Transverse colon (tissue), 4 donors: ENCODE results near the gene NEDD4L. TPM values are rescaled to one million over a fixed set of nuclear protein-coding genes. Genes with fewer than 3 reads are reported as not detected.

ENCODE experiments used
- DNase-seq: peaks from one replicate; pipeline ENCODE4 v3.0.0-alpha.2; 2019
- H3K27ac ChIP-seq, 4 donors: fragments of 200-600 bp; sonication (generic); 2 replicates each; pipeline ENCODE4 v1.5.1; 2016 to 2018; ENCODE audit warnings: inconsistent platforms in 4 of 4
- H3K27me3 ChIP-seq: fragments of 200-600 bp; sonication (generic); 2 replicates; pipeline ENCODE4 v1.5.1; 2017; ENCODE audit warnings: inconsistent platforms
- H3K36me3 ChIP-seq, 4 donors: fragments of 200-600 bp; sonication (generic); 2 replicates each; pipeline ENCODE4 v1.5.1; 2017 to 2019; ENCODE audit warnings: inconsistent platforms in 4 of 4
- H3K4me1 ChIP-seq, 4 donors: fragments of 200-600 bp; sonication (generic); 2 replicates each; pipeline ENCODE4 v1.5.1; 2017 to 2020; ENCODE audit warnings: inconsistent platforms in 4 of 4
- H3K4me3 ChIP-seq, 4 donors: fragments of 200-600 bp; sonication (generic); 1 replicate in 1 of 4; 2 replicates in 3 of 4; pipeline versions ENCODE4 v1.5.1 to v1.6.1; 2017 to 2019; ENCODE audit warnings: inconsistent platforms in 4 of 4
- H3K9me3 ChIP-seq, 2 donors: fragments of 200-600 bp; sonication (generic); 2 replicates each; pipeline ENCODE4 v1.5.1; 2017 to 2019; ENCODE audit warnings: inconsistent platforms in 2 of 2
- EP300 ChIP-seq: sonication (generic); formaldehyde crosslinking; IDR thresholded peaks from one replicate; pipeline ENCODE4 v1.6.1; 2017; ENCODE audit warnings: antibody characterized with exemption, low read depth
- POLR2A ChIP-seq: fragments of 450-650 bp; IDR thresholded peaks from one replicate; pipeline ENCODE4 v1.6.1; 2016; ENCODE audit warnings: antibody characterized with exemption, mild to moderate bottlenecking, moderate library complexity
- POLR2AphosphoS5 ChIP-seq, 3 donors: sonication (generic); formaldehyde crosslinking; IDR thresholded peaks; one replicate each; pipeline ENCODE4 v1.6.1; 2016; ENCODE audit warnings: antibody characterized with exemption in 3 of 3
- WGBS, 2 donors: methylation state at CpG; one replicate each; pipeline ENCODE4 v1.1.5; 2018; ENCODE audit warnings: low coverage in 1 of 2; 5-methylcytosine and 5-hydroxymethylcytosine counted together
- in situ Hi-C, 4 donors: fragments of 200-750 bp; cut with MboI; loops; one replicate each; pipeline versions ENCODE4 v1.15.0 to v1.15.1; 2017; ENCODE audit warnings: low sequenced_read_pairs in 3 of 4, low pct_ligation_motif_present in 1 of 4, low pct_unique_long_range_greater_than_20kb in 1 of 4
- intact Hi-C: fragments of 100-400 bp; cut with DNase I; formaldehyde crosslinking; loops from one replicate; pipeline ENCODE4 v1.15.1; 2023; ENCODE audit warnings: low total_unique reads
- total RNA-seq, 4 donors: library from RNA; depleted of rRNA; stranded (reverse); fragments of >200 nt; gene quantifications; one replicate each; pipeline ENCODE4 v1.1.0, GENCODE V29; 2016
- TF ChIP-seq, protein P1 (sequence below), 5 experiments: fragments of 200-600 bp in 3 of 5; fragments of 450-650 bp in 2 of 5; sonication (generic) in 3 of 5; IDR thresholded peaks; 1 replicate in 2 of 5; 2 replicates in 3 of 5; pipeline ENCODE4 v1.5.1; 2016 to 2017; ENCODE audit warnings: antibody characterized with exemption in 5 of 5, inconsistent platforms in 3 of 5, mild to moderate bottlenecking in 2 of 5, moderate library complexity in 1 of 5

NEDD4L gene
- total RNA-seq, 4 donors from 2014 or later: 217 to 773 (median 305) TPM

DNA sequence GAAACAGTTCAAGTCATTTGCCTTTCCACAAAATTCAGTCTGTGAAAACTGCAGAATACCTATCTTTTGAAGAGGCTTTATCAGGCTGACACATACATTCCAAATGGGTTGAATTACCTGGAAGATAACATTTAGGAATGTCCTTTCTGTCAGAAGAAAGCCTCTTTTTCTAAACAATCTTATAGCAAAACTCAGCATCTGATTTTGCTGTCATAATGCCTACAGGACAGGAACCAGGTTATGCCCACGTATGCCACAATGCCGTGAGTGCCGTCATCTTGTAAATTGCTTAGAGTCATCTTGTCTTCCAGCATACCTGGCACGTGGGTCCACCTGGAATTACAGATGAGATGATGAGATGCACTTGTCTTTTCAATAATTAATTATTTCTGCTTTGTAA is 309.6 kb downstream of the NEDD4L start:
- intact Hi-C loops (loop anchor here (10.0 kb wide), 1 partner anchor 309 kb away; the partner anchor contains the start of gene NEDD4L), in situ Hi-C loops (no loop called here)
- Histone ChIP-seq H3K4me1 (no peaks in the 10 kb centered on the region), H3K9me3 (no peaks in the 10 kb centered on the region), H3K36me3 (peaks cover 0 to 41% (median 3%) of the 10 kb centered on the region in 4 donors), H3K27me3 (no peaks in the 10 kb centered on the region), H3K4me3 (no peak overlapping the region), H3K27ac (no peak overlapping the region)
- TF ChIP-seq, protein P1, sequence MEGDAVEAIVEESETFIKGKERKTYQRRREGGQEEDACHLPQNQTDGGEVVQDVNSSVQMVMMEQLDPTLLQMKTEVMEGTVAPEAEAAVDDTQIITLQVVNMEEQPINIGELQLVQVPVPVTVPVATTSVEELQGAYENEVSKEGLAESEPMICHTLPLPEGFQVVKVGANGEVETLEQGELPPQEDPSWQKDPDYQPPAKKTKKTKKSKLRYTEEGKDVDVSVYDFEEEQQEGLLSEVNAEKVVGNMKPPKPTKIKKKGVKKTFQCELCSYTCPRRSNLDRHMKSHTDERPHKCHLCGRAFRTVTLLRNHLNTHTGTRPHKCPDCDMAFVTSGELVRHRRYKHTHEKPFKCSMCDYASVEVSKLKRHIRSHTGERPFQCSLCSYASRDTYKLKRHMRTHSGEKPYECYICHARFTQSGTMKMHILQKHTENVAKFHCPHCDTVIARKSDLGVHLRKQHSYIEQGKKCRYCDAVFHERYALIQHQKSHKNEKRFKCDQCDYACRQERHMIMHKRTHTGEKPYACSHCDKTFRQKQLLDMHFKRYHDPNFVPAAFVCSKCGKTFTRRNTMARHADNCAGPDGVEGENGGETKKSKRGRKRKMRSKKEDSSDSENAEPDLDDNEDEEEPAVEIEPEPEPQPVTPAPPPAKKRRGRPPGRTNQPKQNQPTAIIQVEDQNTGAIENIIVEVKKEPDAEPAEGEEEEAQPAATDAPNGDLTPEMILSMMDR (IDR thresholded peaks at IDR 0.05): no peak
- TF ChIP-seq EP300: no peak
- DNase-seq: no peak
- WGBS, 2 donors: 91 to 92% methylated on average over 4 of the region's 4 CpGs

DNA sequence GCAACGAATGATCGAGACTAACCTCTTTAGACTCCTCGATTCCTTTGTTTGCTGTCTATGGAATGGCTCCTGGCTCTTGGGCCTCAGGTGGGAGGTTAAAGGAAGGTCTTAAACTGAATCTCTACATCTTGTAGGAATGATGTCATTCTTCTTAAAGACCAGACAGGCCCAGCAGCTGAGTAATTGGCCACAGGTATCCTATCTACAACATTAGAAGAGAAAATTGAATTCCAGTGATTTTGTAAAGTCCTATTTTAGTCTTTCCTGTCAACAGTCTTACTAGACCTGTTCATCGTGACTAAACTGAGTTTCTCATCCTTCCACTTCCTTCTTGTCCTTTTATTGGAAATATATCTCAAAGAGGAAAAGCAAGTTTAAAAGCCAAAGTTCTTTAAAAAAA is 310.0 kb downstream of the NEDD4L start:
- Histone ChIP-seq H3K9me3 (no peaks in the 10 kb centered on the region), H3K36me3 (peaks cover 0 to 39% (median 3%) of the 10 kb centered on the region in 4 donors), H3K27me3 (no peaks in the 10 kb centered on the region), H3K4me1 (no peaks in the 10 kb centered on the region), H3K4me3 (no peak overlapping the region), H3K27ac (no peak overlapping the region)
- intact Hi-C loops (loop anchor here (10.0 kb wide), 1 partner anchor 309 kb away; the partner anchor contains the start of gene NEDD4L), in situ Hi-C loops (no loop called here)
- no peak for TF ChIP-seq POLR2A
- TF ChIP-seq POLR2AphosphoS5 (IDR thresholded peaks at IDR 0.05): no peak
- TF ChIP-seq EP300: no peak
- TF ChIP-seq, protein P1 (IDR thresholded peaks at IDR 0.05): no peak
- no peak for DNase-seq
- WGBS, 2 donors: 94 to 95% methylated on average over 4 of the region's 4 CpGs

DNA sequence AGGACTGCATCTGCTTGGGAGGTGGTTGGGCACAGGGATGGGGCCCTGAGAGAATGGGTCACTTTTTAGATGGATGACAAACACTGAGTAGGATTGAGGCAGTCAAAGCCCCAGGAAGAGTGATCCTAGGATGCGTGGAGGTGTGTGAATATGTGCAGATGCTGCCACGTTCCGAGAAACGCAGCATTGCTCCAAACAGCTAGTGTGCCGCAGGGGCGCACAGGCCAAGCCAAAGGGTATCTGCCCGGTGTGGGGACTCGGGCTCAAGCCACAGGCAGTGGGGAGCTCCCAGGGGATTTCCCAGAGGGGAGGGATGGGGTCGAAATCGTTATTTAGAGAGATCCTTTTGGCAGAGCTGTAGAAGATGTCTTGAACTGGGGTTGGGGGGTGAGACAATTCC is 310.8 kb downstream of the NEDD4L start:
- no peak for TF ChIP-seq POLR2A
- TF ChIP-seq EP300: no peak
- no peak for TF ChIP-seq POLR2AphosphoS5 (IDR thresholded peaks at IDR 0.05)
- TF ChIP-seq, protein P1 (IDR thresholded peaks at IDR 0.05): no peak

DNA sequence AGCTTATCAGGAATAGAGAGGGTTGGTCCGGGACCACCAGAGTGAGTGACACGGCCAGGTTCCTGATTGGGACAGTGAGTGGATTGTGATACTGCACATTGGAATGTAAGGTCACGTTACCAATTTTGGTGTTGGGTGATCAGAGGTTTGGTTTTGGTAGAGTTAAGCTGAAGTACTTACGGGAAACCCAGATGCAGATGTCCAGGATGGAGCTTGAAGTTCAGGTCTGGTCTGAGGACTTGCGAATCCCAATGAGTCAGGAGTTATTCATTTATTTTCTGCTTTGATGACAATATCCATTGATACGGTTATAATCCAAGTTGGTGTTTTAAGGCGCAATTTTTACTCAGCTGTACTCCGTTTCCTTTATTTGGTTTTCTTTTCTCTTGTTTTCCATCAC is 311.2 kb downstream of the NEDD4L start:
- 94% methylated on average over 5 to 8 of the region's 8 CpGs for WGBS, 2 donors
- no peaks in the 10 kb centered on the region for H3K4me1 ChIP-seq
- intact Hi-C loops: loop anchor here (10.0 kb wide), 1 partner anchor 310 kb away; the partner anchor contains the start of gene NEDD4L
- H3K9me3 ChIP-seq: no peaks in the 10 kb centered on the region
- no peak overlapping the region for H3K27ac ChIP-seq
- H3K27me3 ChIP-seq: no peaks in the 10 kb centered on the region
- H3K36me3 ChIP-seq: peaks cover 0 to 29% (median 3%) of the 10 kb centered on the region in 4 donors
- in situ Hi-C loops: no loop called here
- DNase-seq: no peak
- TF ChIP-seq POLR2AphosphoS5 (IDR thresholded peaks at IDR 0.05) (no peak), POLR2A (no peak), EP300 (no peak)
- TF ChIP-seq, protein P1 (IDR thresholded peaks at IDR 0.05): no peak
- H3K4me3 ChIP-seq: no peak overlapping the region

More for the DNA sequence above, 310.8 kb downstream of the NEDD4L start:
- no peak overlapping the region for H3K4me3 ChIP-seq
- no peak overlapping the region for H3K27ac ChIP-seq
- in situ Hi-C loops: no loop called here
- H3K9me3 ChIP-seq: no peaks in the 10 kb centered on the region
- DNase-seq: no peak
- intact Hi-C loops: loop anchor here (10.0 kb wide), 1 partner anchor 310 kb away; the partner anchor contains the start of gene NEDD4L
- no peaks in the 10 kb centered on the region for H3K27me3 ChIP-seq
- H3K4me1 ChIP-seq: no peaks in the 10 kb centered on the region
- H3K36me3 ChIP-seq: peaks cover 0 to 32% (median 3%) of the 10 kb centered on the region in 4 donors
- 94 to 100% methylated on average over 2 to 10 of the region's 10 CpGs for WGBS, 2 donors
